Sigmoid colon (tissue), 4 donors: ENCODE data around the gene SLC44A1.

ENCODE experiments used
- CTCF ChIP-seq, 4 experiments: fragments of 450-650 bp in 3 of 4; fragments of 200-600 bp in 1 of 4; IDR thresholded peaks; one replicate each; pipeline ENCODE4 v1.5.1; 2016 to 2019; ENCODE audit warnings: antibody characterized with exemption in 4 of 4, mild to moderate bottlenecking in 3 of 4, moderate library complexity in 2 of 4
- EP300 ChIP-seq, 4 donors: sonication (generic); formaldehyde crosslinking; IDR thresholded peaks; one replicate each; pipeline ENCODE4 v1.6.1; 2017; ENCODE audit warnings: antibody characterized with exemption in 4 of 4
- POLR2A ChIP-seq, 2 donors: fragments of 450-650 bp; IDR thresholded peaks; one replicate each; pipeline ENCODE4 v1.6.1; 2016; ENCODE audit warnings: antibody characterized with exemption in 2 of 2, mild to moderate bottlenecking in 2 of 2, moderate library complexity in 2 of 2
- POLR2AphosphoS5 ChIP-seq, 4 donors: sonication (generic); formaldehyde crosslinking; IDR thresholded peaks; one replicate each; pipeline ENCODE4 v1.6.1; 2017; ENCODE audit warnings: antibody characterized with exemption in 4 of 4

- no peak for TF ChIP-seq POLR2A (IDR thresholded peaks at IDR 0.05)
- TF ChIP-seq CTCF (IDR thresholded peaks at IDR 0.05) = no peak
- TF ChIP-seq POLR2AphosphoS5 (IDR thresholded peaks at IDR 0.05) = no peak
- TF ChIP-seq EP300 (IDR thresholded peaks at IDR 0.05) = no peak
These were observed 19.9 kb downstream of the SLC44A1 start for GRCh38 chr9:105264380-105264779.
